Dendritic cell treated with granulocyte-macrophage colony-stimulating factor and Interleukin-4, amounts not matched to agents 40 ng/mL and 50 ng/mL, for 4 days (primary cell): ENCODE results near the gene SH3BP2.

ENCODE experiments used
- H3K27ac Mint-ChIP-seq: one replicate; pipeline ENCODE4 v1.8.0; 2022; ENCODE audit warnings: mild to moderate bottlenecking, mixed read lengths
- H3K27me3 Mint-ChIP-seq: one replicate; pipeline ENCODE4 v1.8.0; 2022; ENCODE audit warnings: mild to moderate bottlenecking, mixed read lengths
- H3K36me3 Mint-ChIP-seq: one replicate; pipeline ENCODE4 v1.8.0; 2022; ENCODE audit warnings: low read depth, mixed read lengths
- H3K4me1 Mint-ChIP-seq: one replicate; pipeline ENCODE4 v1.8.0; 2022; ENCODE audit warnings: low read depth, mixed read lengths
- H3K4me3 Mint-ChIP-seq: one replicate; pipeline ENCODE4 v1.8.0; 2022; ENCODE audit warnings: mild to moderate bottlenecking, moderate library complexity, mixed read lengths
- H3K9me3 Mint-ChIP-seq: one replicate; pipeline ENCODE4 v1.8.0; 2022; ENCODE audit warnings: mixed read lengths
- intact Hi-C: fragments of 100-400 bp; cut with micrococcal nuclease; formaldehyde crosslinking; loops from one replicate; pipeline ENCODE4 v1.15.0; 2022

Gene SH3BP2

GRCh38 chr4:2830632-2831610 is 38.0 kb downstream of the SH3BP2 start:
- Mint-ChIP-seq H3K27ac (no peak overlapping the region), H3K9me3 (no peaks in the 10 kb centered on the region), H3K36me3 (peaks cover 100% of the 10 kb centered on the region), H3K4me3 (no peak overlapping the region), H3K4me1 (peaks cover 49% of the 10 kb centered on the region), H3K27me3 (no peaks in the 10 kb centered on the region)
- intact Hi-C loops: no loop called here

GRCh38 chr4:2831611-2832308 is 38.9 kb downstream of the SH3BP2 start:
- H3K27ac Mint-ChIP-seq: no peak overlapping the region
- H3K4me3 Mint-ChIP-seq: no peak overlapping the region

GRCh38 chr4:2832309-2832980 is 39.6 kb downstream of the SH3BP2 start:
- intact Hi-C loops: no loop called here
- peaks cover 100% of the 10 kb centered on the region for H3K36me3 Mint-ChIP-seq
- H3K27ac Mint-ChIP-seq: no peak overlapping the region
- H3K27me3 Mint-ChIP-seq: no peaks in the 10 kb centered on the region
- no peak overlapping the region for H3K4me3 Mint-ChIP-seq
- peaks cover 57% of the 10 kb centered on the region for H3K4me1 Mint-ChIP-seq
- H3K9me3 Mint-ChIP-seq: no peaks in the 10 kb centered on the region

More at GRCh38 chr4:2831611-2832308, 38.9 kb downstream of the SH3BP2 start:
- Mint-ChIP-seq H3K36me3 (peaks cover 100% of the 10 kb centered on the region), H3K4me1 (peaks cover 53% of the 10 kb centered on the region), H3K9me3 (no peaks in the 10 kb centered on the region), H3K27me3 (no peaks in the 10 kb centered on the region)
- intact Hi-C loops: no loop called here

- no peak overlapping the region for H3K4me3 Mint-ChIP-seq
- no peaks in the 10 kb centered on the region for H3K27me3 Mint-ChIP-seq
- no peaks in the 10 kb centered on the region for H3K9me3 Mint-ChIP-seq
- intact Hi-C loops: no loop called here
- H3K36me3 Mint-ChIP-seq: peaks cover 96% of the 10 kb centered on the region
- H3K4me1 Mint-ChIP-seq: peaks cover 64% of the 10 kb centered on the region
- peak overlapping the region; percentile 65 for H3K27ac Mint-ChIP-seq
These were observed 40.2 kb downstream of the SH3BP2 start for GRCh38 chr4:2832981-2833670.

- peaks cover 69% of the 10 kb centered on the region for H3K4me1 Mint-ChIP-seq
- peak overlapping the region; percentile 65 for H3K27ac Mint-ChIP-seq
- no peaks in the 10 kb centered on the region for H3K9me3 Mint-ChIP-seq
- H3K27me3 Mint-ChIP-seq: no peaks in the 10 kb centered on the region
- H3K36me3 Mint-ChIP-seq: peaks cover 91% of the 10 kb centered on the region
- no peak overlapping the region for H3K4me3 Mint-ChIP-seq
- intact Hi-C loops: no loop called here
These were observed 40.8 kb downstream of the SH3BP2 start for GRCh38 chr4:2833671-2834000.

- H3K9me3 Mint-ChIP-seq: no peaks in the 10 kb centered on the region
- no peaks in the 10 kb centered on the region for H3K27me3 Mint-ChIP-seq
- H3K4me3 Mint-ChIP-seq: no peak overlapping the region
- peaks cover 70% of the 10 kb centered on the region for H3K4me1 Mint-ChIP-seq
- intact Hi-C loops: no loop called here
- H3K36me3 Mint-ChIP-seq: peaks cover 90% of the 10 kb centered on the region
- peak overlapping the region; percentile 65 for H3K27ac Mint-ChIP-seq
These were observed 41.4 kb downstream of the SH3BP2 start for GRCh38 chr4:2834001-2834921.

- no peak overlapping the region for H3K4me3 Mint-ChIP-seq
- H3K4me1 Mint-ChIP-seq: peaks cover 72% of the 10 kb centered on the region
- H3K27me3 Mint-ChIP-seq: no peaks in the 10 kb centered on the region
- peaks cover 84% of the 10 kb centered on the region for H3K36me3 Mint-ChIP-seq
- H3K9me3 Mint-ChIP-seq: no peaks in the 10 kb centered on the region
- peak overlapping the region; percentile 82 for H3K27ac Mint-ChIP-seq
- intact Hi-C loops: no loop called here
These were observed 43.1 kb downstream of the SH3BP2 start for GRCh38 chr4:2835978-2836377.

GRCh38 chr4:2836391-2836859 is 43.5 kb downstream of the SH3BP2 start:
- intact Hi-C loops: no loop called here
- peaks cover 77% of the 10 kb centered on the region for H3K4me1 Mint-ChIP-seq
- H3K4me3 Mint-ChIP-seq: no peak overlapping the region
- H3K27me3 Mint-ChIP-seq: no peaks in the 10 kb centered on the region
- H3K27ac Mint-ChIP-seq: peak overlapping the region; percentile 82
- peaks cover 80% of the 10 kb centered on the region for H3K36me3 Mint-ChIP-seq
- no peaks in the 10 kb centered on the region for H3K9me3 Mint-ChIP-seq

- Mint-ChIP-seq H3K27me3 (no peaks in the 10 kb centered on the region), H3K9me3 (no peaks in the 10 kb centered on the region), H3K4me1 (peaks cover 79% of the 10 kb centered on the region), H3K36me3 (peaks cover 77% of the 10 kb centered on the region), H3K27ac (peak overlapping the region; percentile 82), H3K4me3 (peak overlapping the region; percentile 40)
- intact Hi-C loops: no loop called here
These were observed 44.4 kb downstream of the SH3BP2 start for GRCh38 chr4:2837110-2837903.

GRCh38 chr4:2837904-2838496 is 45.1 kb downstream of the SH3BP2 start:
- no peaks in the 10 kb centered on the region for H3K9me3 Mint-ChIP-seq
- H3K27ac Mint-ChIP-seq: peak overlapping the region; percentile 82
- peak overlapping the region; percentile 40 for H3K4me3 Mint-ChIP-seq
- peaks cover 79% of the 10 kb centered on the region for H3K4me1 Mint-ChIP-seq
- peaks cover 70% of the 10 kb centered on the region for H3K36me3 Mint-ChIP-seq
- intact Hi-C loops: no loop called here
- H3K27me3 Mint-ChIP-seq: no peaks in the 10 kb centered on the region

GRCh38 chr4:2839060-2839459 is 46.2 kb downstream of the SH3BP2 start:
- H3K27me3 Mint-ChIP-seq: no peaks in the 10 kb centered on the region
- H3K4me1 Mint-ChIP-seq: peaks cover 71% of the 10 kb centered on the region
- no peak overlapping the region for H3K4me3 Mint-ChIP-seq
- peaks cover 70% of the 10 kb centered on the region for H3K36me3 Mint-ChIP-seq
- intact Hi-C loops: no loop called here
- H3K27ac Mint-ChIP-seq: no peak overlapping the region
- no peaks in the 10 kb centered on the region for H3K9me3 Mint-ChIP-seq
